Chondrocyte (in vitro differentiated cells): ENCODE results near the gene SNTG2. TPM values are rescaled to one million over a fixed set of nuclear protein-coding genes. Genes with fewer than 3 reads are reported as not detected.

Experiments
- DNase-seq: peaks from one replicate; pipeline ENCODE4 v3.0.0; 2021; ENCODE audit warnings: mixed read lengths, low spot score
- H3K27ac Mint-ChIP-seq: one replicate; pipeline ENCODE4 v1.8.0; 2021; ENCODE audit warnings: mild to moderate bottlenecking, moderate library complexity, mixed read lengths; ENCODE audit not compliant: unreplicated experiment
- H3K27me3 Mint-ChIP-seq: 2 replicates; pipeline ENCODE4 v1.8.0; 2021; ENCODE audit warnings: low read depth, mixed read lengths
- H3K36me3 Mint-ChIP-seq: 2 replicates; pipeline ENCODE4 v1.8.0; 2021; ENCODE audit warnings: low read depth, mixed read lengths
- H3K4me1 Mint-ChIP-seq: 2 replicates; pipeline ENCODE4 v1.8.0; 2021; ENCODE audit warnings: low read depth, mild to moderate bottlenecking, mixed read lengths
- H3K4me3 Mint-ChIP-seq: one replicate; pipeline ENCODE4 v1.8.0; 2021; ENCODE audit warnings: mild to moderate bottlenecking, moderate library complexity, mixed read lengths; ENCODE audit not compliant: unreplicated experiment
- H3K9me3 Mint-ChIP-seq: 2 replicates; pipeline ENCODE4 v1.8.0; 2021; ENCODE audit warnings: low read depth, mixed read lengths
- total RNA-seq: library from RNA; stranded (reverse); gene quantifications from 3 replicates; pipeline ENCODE4 v1.2.1, GENCODE V29; 2021
- TF ChIP-seq, protein P1 (sequence below): fragments of 200-600 bp; sonication (generic); IDR thresholded peaks from 2 replicates; pipeline ENCODE4 v1.5.0; 2021; ENCODE audit warnings: antibody characterized with exemption, mild to moderate bottlenecking, moderate library complexity

The SNTG2 gene
- total RNA-seq, 1 donor from 2014 or later: not detected

DNA sequence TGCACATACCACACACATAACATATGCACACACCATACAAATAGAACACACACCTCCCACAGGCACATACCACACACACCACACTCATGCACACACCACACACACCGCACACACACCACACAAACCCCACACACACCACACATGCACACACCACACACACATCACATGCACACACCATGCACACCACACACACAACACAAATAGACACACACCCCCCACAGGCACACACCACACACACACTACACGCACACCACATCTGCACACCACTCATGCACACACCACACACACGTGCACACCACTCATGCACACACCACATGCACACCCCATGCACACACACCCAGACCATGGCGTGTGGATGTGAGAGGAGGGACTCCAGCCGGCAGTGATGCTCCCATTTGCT, 300.9 kb downstream of the SNTG2 start:
- H3K4me1 Mint-ChIP-seq: no peaks in the 10 kb centered on the region
- H3K4me3 Mint-ChIP-seq: no peak overlapping the region
- H3K36me3 Mint-ChIP-seq: no peaks in the 10 kb centered on the region
- TF ChIP-seq, protein P1, sequence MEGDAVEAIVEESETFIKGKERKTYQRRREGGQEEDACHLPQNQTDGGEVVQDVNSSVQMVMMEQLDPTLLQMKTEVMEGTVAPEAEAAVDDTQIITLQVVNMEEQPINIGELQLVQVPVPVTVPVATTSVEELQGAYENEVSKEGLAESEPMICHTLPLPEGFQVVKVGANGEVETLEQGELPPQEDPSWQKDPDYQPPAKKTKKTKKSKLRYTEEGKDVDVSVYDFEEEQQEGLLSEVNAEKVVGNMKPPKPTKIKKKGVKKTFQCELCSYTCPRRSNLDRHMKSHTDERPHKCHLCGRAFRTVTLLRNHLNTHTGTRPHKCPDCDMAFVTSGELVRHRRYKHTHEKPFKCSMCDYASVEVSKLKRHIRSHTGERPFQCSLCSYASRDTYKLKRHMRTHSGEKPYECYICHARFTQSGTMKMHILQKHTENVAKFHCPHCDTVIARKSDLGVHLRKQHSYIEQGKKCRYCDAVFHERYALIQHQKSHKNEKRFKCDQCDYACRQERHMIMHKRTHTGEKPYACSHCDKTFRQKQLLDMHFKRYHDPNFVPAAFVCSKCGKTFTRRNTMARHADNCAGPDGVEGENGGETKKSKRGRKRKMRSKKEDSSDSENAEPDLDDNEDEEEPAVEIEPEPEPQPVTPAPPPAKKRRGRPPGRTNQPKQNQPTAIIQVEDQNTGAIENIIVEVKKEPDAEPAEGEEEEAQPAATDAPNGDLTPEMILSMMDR: no peak
- no peak for DNase-seq
- H3K9me3 Mint-ChIP-seq: no peaks in the 10 kb centered on the region
- H3K27ac Mint-ChIP-seq: no peak overlapping the region
- H3K27me3 Mint-ChIP-seq: peaks cover 26% of the 10 kb centered on the region

DNA sequence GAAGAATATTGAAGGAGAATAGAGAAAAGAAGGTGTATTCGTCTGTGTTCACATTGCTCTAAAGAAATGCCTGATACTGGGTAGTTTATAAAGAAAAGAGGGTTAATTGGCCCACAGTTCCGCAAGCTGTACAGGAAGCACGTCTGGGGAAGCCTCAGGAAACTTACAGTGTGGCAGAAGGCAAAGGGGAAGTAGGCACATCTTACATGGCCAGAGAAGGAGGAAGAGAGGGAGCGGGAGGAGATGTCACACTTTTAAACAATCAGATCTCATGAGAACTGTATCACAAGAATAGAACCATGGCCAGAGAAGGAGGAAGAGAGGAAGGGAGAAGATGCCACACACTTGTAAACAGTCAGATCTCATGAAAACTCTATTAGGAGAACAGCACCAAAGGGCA, 303.0 kb downstream of the SNTG2 start:
- Mint-ChIP-seq H3K4me3 (no peak overlapping the region), H3K27me3 (peaks cover 26% of the 10 kb centered on the region), H3K9me3 (no peaks in the 10 kb centered on the region), H3K27ac (no peak overlapping the region), H3K36me3 (no peaks in the 10 kb centered on the region), H3K4me1 (no peaks in the 10 kb centered on the region)
- TF ChIP-seq, protein P1: no peak
- no peak for DNase-seq

DNA sequence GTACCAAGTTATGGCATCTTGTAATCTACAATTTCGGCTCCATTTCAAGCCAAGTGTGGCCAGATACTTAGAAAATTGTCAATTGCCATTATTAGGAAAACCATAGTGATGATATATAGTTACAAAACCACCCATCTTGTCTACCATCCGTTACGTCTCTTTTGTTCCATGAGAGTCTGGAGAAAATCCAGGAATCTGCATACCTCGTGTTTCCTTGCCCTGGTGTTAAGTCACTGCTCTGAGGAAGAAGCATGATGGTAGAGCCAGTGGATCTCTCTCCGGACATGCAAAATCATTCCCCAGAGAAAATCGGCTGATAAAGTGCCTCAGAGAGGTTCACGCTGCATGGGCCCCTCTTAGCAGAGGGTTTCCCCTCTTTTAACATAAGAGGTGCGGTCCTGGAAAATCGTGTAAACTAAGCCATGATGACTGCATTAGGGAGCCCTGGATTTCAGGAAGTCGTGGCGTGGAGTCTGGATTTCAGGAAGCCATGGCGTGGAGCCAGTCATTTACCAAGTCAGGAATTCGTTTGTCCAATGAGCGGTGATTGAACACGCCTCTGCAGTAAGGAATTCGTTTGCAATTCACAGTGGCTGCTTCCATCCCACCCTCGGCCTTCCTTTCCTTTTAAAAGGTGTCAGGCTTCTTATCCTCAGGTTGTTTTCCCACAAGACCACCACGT, 304.2 kb downstream of the SNTG2 start:
- no peak for DNase-seq
- Mint-ChIP-seq H3K27me3 (peaks cover 24% of the 10 kb centered on the region), H3K4me1 (no peaks in the 10 kb centered on the region), H3K27ac (no peak overlapping the region), H3K4me3 (no peak overlapping the region), H3K36me3 (no peaks in the 10 kb centered on the region), H3K9me3 (no peaks in the 10 kb centered on the region)
- TF ChIP-seq, protein P1: no peak

DNA sequence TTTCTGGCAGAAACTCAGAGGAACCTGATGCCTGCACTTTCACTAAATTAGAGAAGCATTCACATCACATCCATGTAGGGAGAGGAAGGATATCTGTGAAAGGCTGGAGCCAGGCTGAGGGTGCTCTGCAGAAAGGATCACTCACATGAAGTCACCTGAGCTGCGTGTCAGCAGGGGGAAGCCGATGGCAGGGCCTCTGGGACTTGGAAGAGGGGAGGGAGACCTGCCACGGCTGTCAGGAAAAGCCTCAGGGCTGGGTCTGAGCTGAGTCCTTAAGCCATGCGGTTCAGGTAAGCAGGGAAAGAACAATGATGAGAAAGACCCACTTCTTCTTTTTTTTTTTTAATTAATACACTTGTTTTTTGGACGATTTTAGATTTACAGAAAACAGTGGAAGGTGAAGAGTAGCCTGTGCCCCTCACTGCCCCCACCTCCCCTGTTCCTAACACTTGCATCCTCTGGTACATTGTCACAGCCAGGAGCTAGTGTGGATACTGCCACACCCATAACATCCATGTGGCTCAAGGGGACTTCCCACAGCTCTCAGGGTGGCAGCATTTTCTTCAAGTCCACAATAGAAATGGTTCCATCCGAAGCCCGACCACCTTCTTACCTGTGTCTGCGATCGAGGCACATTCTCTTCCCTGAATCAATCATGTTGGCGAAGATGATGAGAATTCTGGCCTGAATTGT, 306.1 kb downstream of the SNTG2 start:
- Mint-ChIP-seq H3K27me3 (peaks cover 16% of the 10 kb centered on the region), H3K4me3 (no peak overlapping the region), H3K4me1 (no peaks in the 10 kb centered on the region), H3K36me3 (no peaks in the 10 kb centered on the region), H3K27ac (no peak overlapping the region), H3K9me3 (no peaks in the 10 kb centered on the region)
- TF ChIP-seq, protein P1: no peak
- DNase-seq: no peak

DNA sequence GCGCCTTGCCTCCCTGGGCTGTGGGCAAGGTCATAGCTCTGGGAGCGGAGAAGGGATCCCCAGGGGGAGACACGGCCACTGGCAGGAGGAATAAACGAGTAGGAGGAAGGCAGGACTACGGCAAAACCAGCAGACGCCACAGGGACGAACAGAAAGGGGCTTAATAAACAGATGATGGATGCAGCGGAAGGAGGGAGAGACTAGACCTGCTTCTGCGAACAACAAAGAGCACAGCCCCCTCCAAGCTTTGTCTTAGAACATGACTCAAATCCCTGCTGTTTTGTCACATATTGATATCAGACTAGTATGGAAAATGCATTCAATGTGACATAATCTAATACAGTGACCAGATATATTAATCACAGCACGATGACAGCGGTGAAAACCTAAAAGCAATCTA, 306.7 kb downstream of the SNTG2 start:
- no peak overlapping the region for H3K27ac Mint-ChIP-seq
- TF ChIP-seq, protein P1: no peak
- no peak for DNase-seq
- H3K9me3 Mint-ChIP-seq: no peaks in the 10 kb centered on the region
- no peaks in the 10 kb centered on the region for H3K36me3 Mint-ChIP-seq
- no peaks in the 10 kb centered on the region for H3K4me1 Mint-ChIP-seq
- H3K27me3 Mint-ChIP-seq: peaks cover 16% of the 10 kb centered on the region
- H3K4me3 Mint-ChIP-seq: no peak overlapping the region
